HepG2 (cell line): ENCODE data around the gene CCDC9B. TPM values are rescaled to one million over a fixed set of nuclear protein-coding genes. Genes with fewer than 3 reads are reported as not detected.

Source experiments
- CEBPG ChIP-seq: IDR thresholded peaks from 2 replicates; pipeline ENCODE4 v1.6.1; 2016
- DMTF1 ChIP-seq: sonication (generic); formaldehyde crosslinking; IDR thresholded peaks from 2 replicates; pipeline ENCODE4 v1.4.0; 2020; ENCODE audit warnings: mild to moderate bottlenecking, missing genetic modification reagents
- HHEX ChIP-seq: IDR thresholded peaks from 2 replicates; pipeline ENCODE4 v1.6.1; 2016; ENCODE audit warnings: control low read depth
- HOXA7 ChIP-seq: sonication (generic); formaldehyde crosslinking; IDR thresholded peaks from 2 replicates; pipeline ENCODE4 v1.8.1; 2022; ENCODE audit warnings: mild to moderate bottlenecking, missing genetic modification reagents, moderate library complexity
- MEIS2 ChIP-seq: sonication (generic); formaldehyde crosslinking; IDR thresholded peaks from 2 replicates; pipeline ENCODE4 v1.9.0; 2021; ENCODE audit warnings: mild to moderate bottlenecking, missing genetic modification reagents
- PATZ1 ChIP-seq: sonication (generic); formaldehyde crosslinking; IDR thresholded peaks from 2 replicates; pipeline ENCODE4 v1.4.0; 2020; ENCODE audit warnings: missing genetic modification reagents
- TOE1 ChIP-seq: sonication (generic); formaldehyde crosslinking; IDR thresholded peaks from 2 replicates; pipeline ENCODE4 v1.4.0; 2020; ENCODE audit warnings: mild to moderate bottlenecking, missing genetic modification reagents
- ZBTB20 ChIP-seq: sonication (generic); formaldehyde crosslinking; IDR thresholded peaks from 2 replicates; pipeline ENCODE4 v1.8.1; 2023; ENCODE audit warnings: missing genetic modification reagents, low read depth, mild to moderate bottlenecking, borderline replicate concordance
- ZBTB49 ChIP-seq: sonication (generic); formaldehyde crosslinking; IDR thresholded peaks from 2 replicates; pipeline ENCODE4 v1.4.0; 2020; ENCODE audit warnings: missing genetic modification reagents, borderline replicate concordance
- ZKSCAN8 ChIP-seq: IDR thresholded peaks from 2 replicates; pipeline ENCODE4 v1.6.1; 2016; ENCODE audit warnings: borderline replicate concordance, missing genetic modification reagents, missing compliant biosample characterization
- ZNF142 ChIP-seq: sonication (generic); formaldehyde crosslinking; IDR thresholded peaks from 2 replicates; pipeline ENCODE4 v1.4.0; 2020; ENCODE audit warnings: missing genetic modification reagents
- ZNF225 ChIP-seq: sonication (generic); formaldehyde crosslinking; IDR thresholded peaks from 2 replicates; pipeline ENCODE4 v1.4.0; 2020; ENCODE audit warnings: mild to moderate bottlenecking, missing genetic modification reagents
- ZNF460 ChIP-seq: sonication (generic); formaldehyde crosslinking; IDR thresholded peaks from 2 replicates; pipeline ENCODE4 v1.5.1; 2020; ENCODE audit warnings: missing genetic modification reagents, mild to moderate bottlenecking, borderline replicate concordance
- polyA plus RNA-seq, 8 experiments: library from polyadenylated mRNA; depleted of rRNA in 3 of 8; stranded (reverse) in 7 of 8; unstranded in 1 of 8; fragments of >200 nt; fragmentation: Illumina TruSeq in 4 of 8; extraction: Trizol in 4 of 8; gene quantifications; 2 replicates each; pipeline versions ENCODE4 v1.2.1 to v1.2.3, GENCODE V29; 2011 to 2016; ENCODE audit warnings: low read depth in 4 of 8, missing spikeins in 1 of 8, mixed read lengths in 1 of 8; ENCODE audit not compliant: insufficient read depth in 1 of 8
- total RNA-seq, 5 experiments: library from RNA; depleted of rRNA; stranded (reverse); fragments of >200 nt; fragmentation: Illumina TruSeq; extraction: Trizol; gene quantifications; 2 replicates each; pipeline ENCODE4 v1.2.3, GENCODE V29; 2016; ENCODE audit warnings: low read depth in 1 of 5

Gene CCDC9B
- total and polyA plus RNA-seq, 2 of the 13 experiments (the other 11 are each of a cell fraction or from before 2014, with no cell fraction given), result 0.98 to 1.6 TPM

- TF ChIP-seq ZBTB49 (CRISPR knock-in tag) (no peak), CEBPG (no peak), ZNF142 (no peak), ZNF225 (CRISPR knock-in tag) (no peak), ZNF460 (CRISPR knock-in tag) (no peak), HOXA7 (CRISPR knock-in tag) (no peak), ZKSCAN8 (CRISPR knock-in tag) (no peak), ZBTB20 (no peak), TOE1 (no peak), HHEX (CRISPR knock-in tag) (no peak), MEIS2 (CRISPR knock-in tag) (no peak), PATZ1 (0 out of 2 replicates have a peak, but pooled peaks have one; percentile 15), DMTF1 (CRISPR knock-in tag) (no peak)
Measured at GRCh38 chr15:40354408-40355171, 13.9 kb upstream of the CCDC9B start (continued).
